K562 (cell line): ENCODE measurements around the gene DIAPH3.

ENCODE experiments used
- CBX2 ChIP-seq: fragments of 200-600 bp; sonication (generic); IDR thresholded peaks from one replicate; pipeline ENCODE4 v1.6.1; 2012; ENCODE audit warnings: mild to moderate bottlenecking, low read length, inconsistent platforms; ENCODE audit not compliant: insufficient read depth, poor library complexity, severe bottlenecking
- CEBPB ChIP-seq: fragments of 450-650 bp; IDR thresholded peaks from 2 replicates; pipeline ENCODE4 v1.6.1; 2016; ENCODE audit warnings: missing genetic modification characterization, missing compliant biosample characterization
- E2F5 ChIP-seq: sonication (generic); formaldehyde crosslinking; IDR thresholded peaks from 2 replicates; pipeline ENCODE4 v1.8.0; 2022; ENCODE audit warnings: mild to moderate bottlenecking, missing genetic modification reagents
- EZH2 ChIP-seq: IDR thresholded peaks from 2 replicates; pipeline ENCODE4 v1.6.1; 2012; ENCODE audit warnings: low read depth, mild to moderate bottlenecking, inconsistent platforms, low read length, borderline replicate concordance
- POLR2A ChIP-seq: fragments of 450-650 bp; conservative IDR thresholded peaks from 2 replicates; pipeline ENCODE4 v1.6.1; 2016
- SRSF3 ChIP-seq: fragments of 200-400 bp; formaldehyde crosslinking; IDR thresholded peaks from 2 replicates; pipeline ENCODE4 v1.6.1; 2016; ENCODE audit warnings: mild to moderate bottlenecking, low read length, moderate library complexity; ENCODE audit not compliant: insufficient read depth
- TRIM24 ChIP-seq, 2 experiments: fragments of 450-650 bp; IDR thresholded peaks; 2 replicates each; pipeline ENCODE4 v1.6.1; 2016
- ZBTB1 ChIP-seq: sonication (generic); formaldehyde crosslinking; IDR thresholded peaks from 2 replicates; pipeline ENCODE4 v1.8.1; 2023; ENCODE audit warnings: missing genetic modification reagents, low read depth, mild to moderate bottlenecking, borderline replicate concordance
- ZC3H4 ChIP-seq: sonication (generic); formaldehyde crosslinking; IDR thresholded peaks from 2 replicates; pipeline ENCODE4 v1.9.0; 2021; ENCODE audit warnings: missing genetic modification reagents, borderline replicate concordance
- ZNF586 ChIP-seq: fragments of 450-650 bp; formaldehyde crosslinking; conservative IDR thresholded peaks from 2 replicates; pipeline ENCODE4 v1.4.0; 2020; ENCODE audit warnings: mild to moderate bottlenecking, moderate library complexity
- ZNF785 ChIP-seq: fragments of 250-450 bp; sonication (Bioruptor Pico); IDR thresholded peaks from 2 replicates; pipeline ENCODE4 v1.4.0; 2020; ENCODE audit warnings: mild to moderate bottlenecking
- TF ChIP-seq, protein P1 (sequence below): sonication (generic); formaldehyde crosslinking; IDR thresholded peaks from 2 replicates; pipeline ENCODE4 v1.9.0; 2022; ENCODE audit warnings: mild to moderate bottlenecking, missing genetic modification reagents

- TF ChIP-seq ZC3H4 (CRISPR knock-in tag) (no peak), TRIM24 (IDR thresholded peaks at IDR 0.05) (no peak), E2F5 (CRISPR knock-in tag) (no peak), POLR2A (no peak), SRSF3 (no peak), CBX2 (no peak), ZNF586 (no peak), ZNF785 (CRISPR knock-in tag) (no peak), EZH2 (no peak), ZBTB1 (CRISPR knock-in tag) (no peak), CEBPB (no peak)
- TF ChIP-seq, protein P1, sequence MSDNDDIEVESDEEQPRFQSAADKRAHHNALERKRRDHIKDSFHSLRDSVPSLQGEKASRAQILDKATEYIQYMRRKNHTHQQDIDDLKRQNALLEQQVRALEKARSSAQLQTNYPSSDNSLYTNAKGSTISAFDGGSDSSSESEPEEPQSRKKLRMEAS (CRISPR knock-in tag): no peak
Observed at GRCh38 chr13:60112771-60113170, 51.0 kb downstream of the DIAPH3 start.
